ENCODE results near the gene SOCS7.

DNA sequence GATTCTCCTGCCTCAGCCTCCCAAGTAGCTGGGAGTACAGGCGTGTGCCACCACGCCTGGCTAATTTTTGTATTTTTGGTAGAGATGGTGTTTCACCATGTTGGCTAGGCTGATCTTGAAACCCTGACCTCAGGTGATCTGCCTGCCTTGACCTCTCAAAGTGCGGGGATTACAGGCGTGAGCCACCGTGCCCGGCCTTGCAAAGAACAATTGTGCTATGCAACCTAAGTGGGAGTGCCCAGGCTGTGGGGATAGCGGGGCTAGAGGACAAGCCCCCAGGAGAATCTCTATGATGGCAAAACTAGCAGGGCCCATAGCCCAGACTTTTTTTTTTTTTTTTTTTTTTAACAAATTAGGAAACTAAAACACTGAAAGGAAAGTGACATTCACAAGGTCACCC is 5.9 kb upstream of the SOCS7 start:
- TF ChIP-seq CTCF (conservative IDR thresholded peaks at IDR 0.05; ENCODE audit: low read depth, low read length) (no peak), EZH2 (IDR thresholded peaks at IDR 0.05; ENCODE audit: low read length, unreplicated experiment) (no peak)

Measured in PC-3 (cell line).